ENCODE data around the gene HABP2. TPM values are rescaled to one million over a fixed set of nuclear protein-coding genes. Genes with fewer than 3 reads are reported as not detected.

HABP2 gene
- total RNA-seq, 1 experiment from 2014 or later: 0.09 TPM

DNA sequence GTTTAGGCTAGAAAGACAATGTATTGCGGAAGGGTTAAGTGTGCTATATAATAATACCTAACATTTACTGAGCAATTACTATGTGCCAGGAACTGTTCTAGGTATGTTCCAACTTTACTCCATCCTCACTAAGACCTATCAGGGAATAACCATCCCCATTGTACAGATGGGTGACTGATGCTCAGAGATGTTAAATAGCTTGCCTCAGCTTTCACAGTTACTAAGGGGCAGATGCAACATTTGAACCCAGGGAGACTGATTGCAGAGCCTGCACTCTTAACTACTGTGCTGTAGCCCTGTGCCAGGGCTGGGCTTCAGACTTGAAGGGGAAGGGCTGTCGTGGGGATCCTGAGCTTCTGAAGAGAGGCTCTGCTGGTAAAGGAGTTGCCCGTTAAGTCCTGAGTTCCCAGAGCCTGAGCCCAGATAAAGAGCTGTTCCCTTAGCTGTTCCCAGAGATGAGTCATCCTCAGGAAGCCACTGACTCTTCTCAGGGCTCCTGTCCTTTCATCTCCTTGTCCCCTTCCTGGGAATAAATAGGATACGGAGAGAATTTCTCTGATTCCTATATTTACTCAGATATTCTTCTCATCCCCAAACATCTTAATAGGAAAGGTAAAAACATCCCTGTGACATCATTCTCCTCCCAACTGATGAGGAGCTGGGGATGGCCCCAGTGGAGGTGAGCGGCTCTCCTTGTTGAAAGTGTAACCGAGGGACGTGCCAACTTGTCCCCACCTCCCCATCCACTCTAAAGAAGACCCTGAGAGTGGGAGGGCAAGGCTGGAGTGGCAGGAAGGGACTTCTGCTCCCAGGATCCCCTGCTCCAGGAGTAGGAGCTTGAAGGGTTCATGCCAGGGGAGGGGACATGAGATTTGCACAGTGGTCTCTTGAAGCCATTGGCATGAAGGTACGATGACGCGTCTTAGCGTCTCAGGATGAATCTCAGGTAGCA, 28.0 kb upstream of the HABP2 start (continued):
- TF ChIP-seq NFYB (CRISPR knock-in tag; conservative IDR thresholded peaks at IDR 0.05; ENCODE audit: low read depth): no peak
- TF ChIP-seq ZNF232 (CRISPR knock-in tag; IDR thresholded peaks at IDR 0.05): no peak
- TF ChIP-seq MYBL2 (CRISPR knock-in tag; IDR thresholded peaks at IDR 0.05): no peak

DNA sequence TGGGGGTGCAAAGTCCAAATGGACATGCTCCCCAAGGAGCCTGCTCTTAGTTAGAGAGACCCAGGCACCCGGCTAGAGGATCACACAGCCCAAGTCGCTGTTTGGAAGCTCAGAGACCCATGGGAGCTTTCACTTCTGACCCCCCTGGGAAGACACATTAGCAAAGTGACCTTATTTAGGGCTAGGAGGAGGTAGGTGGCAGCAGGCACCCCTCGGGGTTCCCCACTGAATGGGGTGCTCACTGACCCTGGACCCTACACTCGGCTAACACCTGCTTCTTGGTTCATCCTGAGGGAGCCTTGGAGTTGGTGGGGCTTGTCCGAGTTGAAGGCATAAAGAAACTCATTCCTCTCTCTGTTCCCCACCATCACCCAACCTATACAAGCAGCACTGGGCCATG, 27.1 kb upstream of the HABP2 start:
- H3K4me3 Mint-ChIP-seq: no peak overlapping the region
- TF ChIP-seq ZMAT4 (CRISPR knock-in tag; IDR thresholded peaks at IDR 0.05) (no peak), ESRRA (CRISPR knock-in tag; IDR thresholded peaks at IDR 0.05; ENCODE audit: borderline replicate concordance) (no peak)
- ChIA-PET CTCF (interaction anchor here (1.0 kb wide), 1 partner anchor 37 kb away, joined by 3 read pairs; no protein-coding TSS in a partner anchor), POLR2A (no interaction called here)
- peaks cover 6% of the 10 kb centered on the region for H3K27me3 Mint-ChIP-seq (ENCODE audit: low read depth)
- H3K9me3 Mint-ChIP-seq: peaks cover 3% of the 10 kb centered on the region
- no peaks in the 10 kb centered on the region for H3K36me3 Mint-ChIP-seq
- H3K4me1 Mint-ChIP-seq: peaks cover 7% of the 10 kb centered on the region; the same call in 1 of the 2 replicates
- ATAC-seq (no peak), DNase-seq (ENCODE audit: low spot score) (no peak)
- H3K27ac Mint-ChIP-seq: no peak overlapping the region

GRCh38 chr10:113527211-113527906, 25.5 kb upstream of the HABP2 start:
- ChIA-PET CTCF (interaction anchor here (1.3 to 1.9 kb wide), 2 partner anchors 36 to 90 kb away, joined by 3 to 9 read pairs; no protein-coding TSS in a partner anchor), POLR2A (no interaction called here)
- DNase-seq (ENCODE audit: low spot score): no peak
- Mint-ChIP-seq H3K4me3 (no peak overlapping the region), H3K27ac (no peak overlapping the region), H3K27me3 (ENCODE audit: low read depth) (peaks cover 6% of the 10 kb centered on the region), H3K36me3 (no peaks in the 10 kb centered on the region), H3K9me3 (peaks cover 3% of the 10 kb centered on the region), H3K4me1 (peaks cover 5% of the 10 kb centered on the region; the same call in 1 of the 2 replicates)
- no peak for ATAC-seq
- TF ChIP-seq IRF1 (CRISPR knock-in tag; IDR thresholded peaks at IDR 0.05): no peak
- TF ChIP-seq SP1 (CRISPR knock-in tag; conservative IDR thresholded peaks at IDR 0.05): no peak
- no peak for TF ChIP-seq SMAD4 (CRISPR knock-in tag; IDR thresholded peaks at IDR 0.05)

DNA sequence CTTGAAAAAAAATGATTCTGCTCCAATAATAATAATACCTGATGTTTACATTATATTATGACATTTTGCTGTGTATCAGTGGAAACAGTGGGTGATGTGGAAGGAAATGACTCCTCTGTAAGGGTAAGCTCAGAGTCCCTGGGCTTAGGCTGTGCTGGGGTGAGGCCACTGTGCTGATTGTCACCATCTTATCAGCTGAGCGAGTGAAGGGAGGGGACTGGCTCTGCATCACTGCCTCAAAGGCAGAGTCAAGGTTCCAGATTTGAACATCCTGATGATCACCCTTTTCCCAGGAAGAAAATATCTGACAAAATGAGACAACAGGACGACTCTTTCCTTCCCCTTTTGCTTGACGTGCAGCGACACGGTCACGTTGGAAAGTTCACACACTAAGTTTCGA, 24.0 kb upstream of the HABP2 start:
- Mint-ChIP-seq H3K4me3 (no peak overlapping the region), H3K27me3 (ENCODE audit: low read depth) (peaks cover 8% of the 10 kb centered on the region), H3K36me3 (no peaks in the 10 kb centered on the region), H3K27ac (no peak overlapping the region), H3K4me1 (0 out of 2 replicates have a peak, but pooled peaks cover 3% of the 10 kb centered on the region), H3K9me3 (no peaks in the 10 kb centered on the region)
- DNase-seq (ENCODE audit: low spot score) (no peak), ATAC-seq (no peak)
- CTCF ChIA-PET: interaction anchor here (1.9 kb wide), 1 partner anchor 35 kb away, joined by 9 read pairs; no protein-coding TSS in a partner anchor
- POLR2A ChIA-PET: no interaction called here
- no peak for TF ChIP-seq TEAD4 (CRISPR knock-in tag; IDR thresholded peaks at IDR 0.05)
- TF ChIP-seq STAT6 (CRISPR knock-in tag; conservative IDR thresholded peaks at IDR 0.05; ENCODE audit: low read depth): no peak
- TF ChIP-seq ZNF317 (CRISPR knock-in tag; IDR thresholded peaks at IDR 0.05; ENCODE audit: borderline replicate concordance, low read depth): no peak
- TF ChIP-seq ZNF219 (CRISPR knock-in tag; IDR thresholded peaks at IDR 0.05; ENCODE audit: borderline replicate concordance): no peak
- no peak for TF ChIP-seq SP1 (CRISPR knock-in tag; conservative IDR thresholded peaks at IDR 0.05)
- TF ChIP-seq PRRX2 (CRISPR knock-in tag; IDR thresholded peaks at IDR 0.05): no peak

Data from WTC11 (cell line).